GM19328 (cell line): ENCODE data around the gene GJA10.

ENCODE experiments used
- ATAC-seq: cut with Tn5 transposase; IDR thresholded peaks from one replicate; pipeline ENCODE4 v1.9.1; 2021; ENCODE audit warnings: mild to moderate bottlenecking, moderate library complexity; ENCODE audit not compliant: unreplicated experiment

Gene GJA10

DNA sequence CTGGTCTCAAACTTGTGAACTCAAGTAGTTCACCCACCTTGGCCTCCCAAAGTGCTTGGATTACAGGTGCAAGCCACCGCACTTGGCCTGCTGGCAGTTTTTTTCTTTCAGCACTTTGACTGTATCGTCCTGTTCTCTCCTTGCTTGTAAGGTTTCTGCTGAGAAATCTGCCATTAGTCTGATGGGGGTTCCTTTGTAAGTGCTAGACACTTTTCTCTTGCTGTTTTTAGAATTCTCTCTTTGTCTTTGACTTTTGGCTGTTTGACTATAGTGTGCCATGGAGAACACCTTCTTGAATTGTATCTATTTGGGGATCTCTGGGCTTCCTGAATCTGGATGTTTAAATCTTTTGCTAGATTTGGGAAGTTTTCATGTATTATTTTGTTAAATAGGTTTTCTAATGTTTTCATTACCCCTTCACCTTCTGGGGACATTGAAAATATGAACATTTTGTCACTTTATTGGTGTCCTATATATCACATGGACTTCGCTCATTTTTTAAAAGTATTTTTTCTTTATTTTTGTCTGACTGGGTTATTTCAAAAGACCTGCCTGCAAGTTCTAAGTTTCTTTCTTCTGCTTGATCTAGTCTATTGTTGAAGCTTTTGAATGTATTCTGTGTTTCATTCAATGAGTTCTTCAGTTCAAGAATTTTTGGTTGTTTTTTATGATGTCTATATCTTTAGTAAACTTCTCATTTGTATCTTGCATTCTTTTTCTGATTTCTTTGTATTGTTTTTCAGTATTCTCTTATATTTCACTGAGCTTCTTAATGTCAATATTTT, 22.1 kb downstream of the GJA10 start:
- no peak for ATAC-seq

DNA sequence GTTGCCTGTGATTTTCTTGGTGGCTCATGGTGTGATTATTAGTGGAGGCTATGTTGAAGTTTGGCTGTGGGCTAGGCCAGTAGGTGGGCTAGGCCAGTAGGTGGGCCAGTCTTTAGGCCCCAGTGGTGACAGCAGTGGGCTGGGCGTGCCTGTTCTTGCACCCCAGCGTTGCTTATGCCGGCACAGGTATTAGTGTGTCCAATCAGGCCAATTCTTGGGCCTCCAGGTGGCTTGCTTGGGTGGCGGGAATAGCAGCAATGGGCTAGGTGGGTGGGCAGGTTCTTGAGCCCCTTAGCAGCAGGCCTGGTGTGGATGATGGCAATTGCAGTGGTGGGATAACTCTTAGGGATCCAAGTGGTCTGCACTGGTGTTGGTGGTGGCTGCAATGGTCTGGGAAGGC, 22.9 kb downstream of the GJA10 start:
- no peak for ATAC-seq

DNA sequence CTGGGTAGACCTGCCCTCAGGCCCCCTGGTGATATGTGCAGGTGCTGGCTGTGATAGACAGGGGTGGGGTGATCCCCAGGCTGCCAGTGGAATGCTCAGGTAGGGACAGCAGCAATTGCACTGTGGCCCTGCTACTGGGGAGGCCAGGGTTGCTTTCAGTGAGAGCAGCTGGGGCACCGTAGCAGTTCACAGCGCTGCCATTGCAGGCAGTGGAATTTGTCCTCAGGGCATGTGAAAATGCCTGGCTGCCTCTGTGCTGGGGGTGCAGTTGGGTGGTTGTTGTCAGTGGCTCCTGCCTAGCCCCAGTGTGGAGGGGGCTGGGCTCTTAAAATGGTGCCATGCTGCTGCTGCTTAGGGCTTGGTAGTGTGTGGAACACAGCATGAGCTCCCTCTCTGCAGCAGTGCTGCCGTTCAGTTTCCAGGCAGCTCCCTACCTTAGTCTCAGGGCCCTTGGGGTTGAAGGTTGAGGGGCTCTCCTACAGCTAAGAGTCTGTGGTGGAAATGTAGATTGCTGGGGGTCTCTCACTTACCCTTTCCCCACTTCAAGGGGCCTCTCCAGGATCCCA, 23.6 kb downstream of the GJA10 start:
- no peak for ATAC-seq

DNA sequence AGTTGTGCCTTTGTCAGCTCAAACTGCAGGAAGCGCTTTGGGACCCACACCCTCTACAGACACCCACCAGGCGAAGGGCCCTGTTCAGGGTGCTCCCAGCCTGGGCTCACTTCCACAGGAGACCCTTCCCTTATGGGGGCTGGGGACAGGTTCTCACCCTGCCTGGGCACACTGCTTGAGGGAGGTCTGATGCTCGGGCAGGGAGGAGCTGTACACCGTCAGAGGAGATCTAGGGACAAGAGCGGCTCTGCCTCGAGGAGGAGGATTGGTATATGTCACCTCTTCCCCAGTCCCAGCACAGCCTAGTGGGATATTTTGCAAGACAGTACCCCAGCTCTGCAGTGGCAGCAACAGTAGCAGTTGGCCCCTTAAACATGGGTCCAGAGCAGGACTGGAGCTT, 26.9 kb downstream of the GJA10 start:
- ATAC-seq, result no peak

DNA sequence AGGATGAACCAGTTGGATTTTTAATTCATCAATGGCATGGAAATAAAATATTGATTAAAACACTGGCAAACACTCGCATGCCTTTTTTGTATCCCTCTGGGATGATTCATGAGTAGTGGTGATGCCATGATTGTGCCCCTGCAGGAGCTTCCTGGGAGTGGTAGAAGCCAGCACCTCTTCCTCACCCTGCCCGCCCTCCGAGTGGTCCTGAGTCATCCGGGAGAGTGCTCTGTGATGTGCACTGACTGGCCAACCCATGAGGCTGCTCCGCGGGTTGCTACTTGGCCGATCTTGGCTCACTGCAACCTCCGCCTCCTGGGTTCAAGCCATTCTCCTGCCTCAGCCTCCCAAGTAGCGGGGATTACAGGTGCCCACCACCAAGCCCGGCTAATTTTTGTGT, 27.4 kb downstream of the GJA10 start:
- ATAC-seq, result no peak

DNA sequence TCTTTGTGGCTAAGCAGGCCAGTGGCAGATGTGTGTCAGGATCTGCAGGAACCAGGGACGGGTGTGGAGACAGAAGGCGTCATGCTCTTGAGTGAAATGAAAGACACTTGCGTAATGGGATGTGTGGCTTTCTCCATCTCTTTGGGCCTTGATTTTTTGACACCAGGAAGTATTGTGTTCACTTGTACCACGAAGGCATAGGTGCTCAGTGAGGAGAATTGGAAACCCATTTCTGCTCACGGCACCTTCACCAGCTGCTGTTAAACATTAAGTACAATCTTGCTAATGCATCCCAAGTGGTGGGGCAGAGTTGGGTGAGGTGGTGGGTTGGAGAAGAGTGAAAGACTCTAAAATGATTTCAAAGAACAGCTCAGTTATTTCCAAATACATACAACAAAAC, 30.0 kb downstream of the GJA10 start:
- ATAC-seq, result no peak

DNA sequence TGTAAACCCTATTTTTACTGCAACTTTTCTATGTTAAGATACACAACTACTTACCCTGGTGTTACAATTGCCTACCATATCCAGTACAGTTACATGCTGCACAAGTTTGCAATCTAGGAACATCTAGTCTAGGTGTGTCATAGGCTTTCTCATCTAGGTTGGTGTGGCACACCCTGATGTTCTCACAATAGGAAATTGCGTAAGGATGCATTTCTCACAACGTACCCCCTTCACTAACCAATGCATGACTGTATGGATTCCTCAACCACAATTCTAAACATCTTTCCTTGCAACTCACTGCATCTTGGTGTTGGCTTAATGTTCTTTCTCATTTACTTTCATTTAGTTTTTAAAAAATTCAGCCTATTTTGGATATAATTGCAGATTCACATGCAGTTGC, 31.6 kb downstream of the GJA10 start:
- ATAC-seq, result no peak

DNA sequence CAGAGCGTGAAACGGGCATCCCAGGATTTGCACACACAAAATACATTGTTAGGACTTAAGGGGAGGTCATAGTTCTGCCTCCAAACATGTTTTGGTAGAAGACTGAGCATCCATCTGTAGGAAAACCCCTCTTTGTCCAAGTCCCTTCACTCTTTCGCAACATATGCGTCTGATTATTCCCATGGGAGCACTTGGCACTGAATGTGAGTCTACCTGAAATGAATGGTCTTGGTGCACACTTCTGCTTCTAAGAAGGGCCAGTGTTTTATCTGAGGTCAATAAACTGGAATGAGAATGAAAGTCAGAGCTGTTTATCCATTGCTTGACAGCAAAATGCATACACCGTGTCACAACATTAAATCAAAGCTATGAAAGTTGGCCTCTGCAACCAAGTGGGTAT, 33.0 kb downstream of the GJA10 start:
- no peak for ATAC-seq

DNA sequence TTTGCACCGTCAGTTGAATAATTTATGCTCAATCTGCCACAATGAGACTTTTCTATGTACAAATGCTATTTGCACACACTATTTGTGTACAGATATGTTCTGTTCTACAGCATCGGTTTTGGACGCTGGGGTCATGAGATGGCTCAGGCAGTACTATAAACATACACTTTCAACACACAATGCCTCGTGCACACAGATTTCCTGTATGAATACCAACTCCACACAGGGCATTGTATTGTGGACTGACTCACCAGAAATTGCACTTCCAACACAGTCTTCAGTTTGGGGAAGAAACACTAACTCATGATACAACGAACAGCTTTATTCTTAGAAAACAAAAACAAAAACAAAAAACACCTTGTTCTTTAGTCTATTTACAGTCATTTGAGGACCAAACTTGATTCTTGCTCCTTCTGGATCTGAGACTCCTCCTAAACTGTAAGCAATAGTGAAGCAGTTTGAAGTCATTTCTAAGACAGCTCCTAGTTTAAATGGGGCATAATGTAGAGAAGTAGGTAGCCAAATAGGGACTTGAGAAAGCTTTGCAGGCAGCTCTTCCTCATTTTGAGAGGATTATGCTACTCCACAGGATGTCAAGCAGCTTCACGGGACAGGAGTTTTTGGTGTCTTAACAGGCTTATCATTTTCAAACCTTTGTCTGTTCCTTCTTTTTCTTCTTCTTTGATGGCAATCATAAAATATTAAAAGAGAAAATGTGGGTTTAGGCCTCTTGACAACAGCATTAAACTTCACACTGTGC, 33.7 kb downstream of the GJA10 start:
- ATAC-seq, result no peak

DNA sequence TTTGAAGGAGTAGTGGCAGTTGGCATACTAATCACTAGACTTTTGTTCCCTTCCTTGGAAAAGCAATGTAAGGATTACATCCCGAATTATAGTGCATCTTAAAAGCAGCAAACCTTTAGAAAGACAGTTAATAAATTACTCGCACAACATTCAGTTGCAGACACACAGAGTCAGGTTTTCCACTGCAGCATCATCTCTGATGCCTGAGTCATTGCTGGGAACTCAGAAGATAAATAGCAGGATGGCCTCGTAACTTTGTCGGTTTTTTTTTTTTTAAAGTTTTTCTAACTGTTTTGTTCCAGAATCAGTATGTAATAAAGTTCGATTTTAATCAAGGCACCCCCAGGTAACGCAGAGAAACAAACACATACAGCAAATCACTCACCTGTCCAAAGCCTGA, 34.3 kb downstream of the GJA10 start:
- no peak for ATAC-seq

DNA sequence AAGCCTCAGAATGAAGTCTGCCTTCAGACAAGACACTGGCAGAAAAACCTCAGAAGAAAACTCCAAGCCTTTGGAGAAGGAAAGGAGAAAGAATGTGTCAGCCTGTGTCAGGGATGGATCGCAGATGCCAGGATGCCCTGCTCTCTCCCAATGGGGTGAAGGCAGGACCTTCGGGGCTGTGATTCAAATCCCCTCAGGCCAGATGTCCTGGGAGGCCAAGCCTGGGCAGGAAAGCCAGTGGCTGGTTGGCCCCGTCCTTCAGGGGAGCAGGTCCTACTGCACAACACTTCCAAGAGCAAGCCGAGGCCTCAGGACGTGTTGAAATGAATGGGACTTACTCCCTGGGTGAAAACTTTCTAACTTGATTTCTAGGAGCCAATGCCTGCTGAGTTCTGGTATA, 36.5 kb downstream of the GJA10 start:
- ATAC-seq, result no peak

DNA sequence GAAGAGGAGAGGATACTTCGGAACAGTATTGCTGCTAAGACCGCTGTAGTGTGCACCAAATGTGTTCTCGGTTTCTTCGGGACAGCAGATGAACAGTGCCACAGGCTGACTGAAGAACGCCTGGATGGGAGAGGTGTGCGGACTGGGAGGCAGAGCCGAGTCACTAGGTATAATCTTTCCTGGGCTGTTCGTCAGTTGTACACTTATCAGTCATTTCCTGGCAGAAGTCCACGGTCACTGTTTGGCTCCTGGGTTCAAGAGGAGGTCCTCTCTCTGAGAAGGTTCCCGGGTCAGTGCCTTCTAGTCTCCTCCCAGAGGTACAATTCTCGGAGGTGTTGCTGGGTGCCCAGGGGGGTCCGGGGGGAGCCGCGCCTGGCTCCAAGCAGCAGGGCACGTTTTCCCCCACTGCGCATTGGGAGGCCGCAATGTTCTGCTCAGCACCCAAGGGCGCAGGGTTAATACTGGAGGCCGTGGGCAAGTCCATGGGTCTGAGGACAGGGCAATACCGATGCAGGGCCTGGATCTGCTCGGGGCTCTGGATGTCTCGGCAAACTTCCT, 38.1 kb downstream of the GJA10 start:
- no peak for ATAC-seq

DNA sequence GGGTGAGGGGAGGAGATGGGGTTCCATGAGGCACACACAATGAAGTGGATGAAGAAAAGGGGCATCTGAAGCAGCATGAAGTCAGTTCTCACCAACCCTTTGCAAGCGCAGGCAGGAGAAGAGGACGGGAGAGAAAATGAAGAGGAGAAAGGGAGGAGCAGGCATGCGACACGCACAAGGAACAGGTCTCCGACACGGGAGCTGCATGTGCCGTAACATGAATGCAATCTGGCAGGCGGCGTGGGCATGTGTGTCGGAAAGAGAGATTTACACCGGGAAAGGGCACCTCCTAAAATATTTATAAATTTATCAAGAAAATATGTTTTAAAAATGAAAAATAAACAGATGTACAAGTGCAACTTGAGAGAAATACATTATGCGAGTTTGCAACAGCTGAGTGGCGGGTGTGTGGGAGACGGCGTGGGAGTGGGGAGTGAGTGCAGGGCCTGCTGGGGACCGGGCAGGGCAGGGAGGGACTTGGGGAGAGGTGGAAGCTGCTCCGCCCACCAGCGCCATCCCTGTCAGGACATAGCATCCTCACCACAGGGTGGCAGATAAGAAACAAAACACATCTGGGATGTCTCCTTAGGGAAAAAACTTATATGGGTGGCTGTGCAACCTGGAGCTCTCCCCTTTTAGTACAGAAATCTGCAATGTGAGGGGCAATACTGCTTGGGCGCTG, 40.6 kb downstream of the GJA10 start:
- no peak for ATAC-seq

DNA sequence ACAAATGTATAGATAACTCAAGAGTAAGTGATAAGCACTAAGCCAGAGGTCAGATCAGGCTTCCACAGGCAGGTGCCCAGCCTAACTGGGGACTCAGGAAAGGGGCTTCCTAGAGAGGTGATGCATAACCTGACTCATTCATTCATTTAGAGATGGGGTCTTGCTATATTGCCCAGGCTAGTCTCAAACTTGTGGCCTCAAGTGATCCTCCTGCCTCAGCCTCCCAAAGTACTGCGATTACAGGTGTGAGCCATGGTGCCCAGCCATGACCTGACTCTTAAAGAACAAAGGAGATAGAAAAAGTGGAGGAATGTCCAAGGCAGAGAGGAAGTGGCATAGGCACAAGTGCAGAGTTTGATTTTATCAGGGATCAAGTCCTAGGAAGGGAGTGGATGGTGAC, 41.9 kb downstream of the GJA10 start:
- no peak for ATAC-seq

DNA sequence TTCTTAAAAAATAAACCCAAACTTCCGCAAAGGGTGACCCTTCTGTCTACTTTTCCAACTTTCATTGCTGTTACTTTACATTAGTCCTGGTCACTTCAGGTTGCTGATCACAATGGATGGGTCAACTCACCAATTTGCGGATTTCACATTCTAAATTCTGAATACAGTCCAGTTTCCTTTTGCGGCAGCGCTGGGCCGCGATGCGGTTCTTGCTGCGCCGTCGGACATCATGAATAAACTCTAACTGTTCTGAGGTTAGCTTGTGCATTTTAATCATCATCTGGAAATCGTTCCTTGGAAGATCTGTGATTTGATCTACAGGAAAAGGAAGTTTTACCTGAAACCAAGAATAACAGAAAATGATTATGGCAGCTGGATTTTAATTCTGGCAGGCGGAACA, 43.7 kb downstream of the GJA10 start:
- no peak for ATAC-seq

DNA sequence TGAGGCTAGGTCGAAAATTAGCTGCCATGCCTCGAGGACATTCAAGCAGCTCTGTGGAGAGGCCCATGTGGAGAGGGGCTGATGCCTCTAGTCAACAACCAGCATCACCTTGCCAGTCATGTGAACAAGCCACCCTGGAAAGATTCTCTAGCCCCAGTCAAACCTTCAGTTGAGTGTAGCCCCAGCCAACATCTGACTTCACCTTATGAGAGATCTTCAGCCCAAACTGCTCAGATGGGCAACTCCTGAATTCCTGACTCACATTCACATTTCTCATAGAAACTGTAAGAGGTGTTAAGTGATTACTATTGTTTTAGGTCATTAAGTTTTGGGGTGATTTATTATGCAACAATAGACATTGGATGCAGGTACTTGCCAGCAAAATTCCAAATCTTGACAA, 44.9 kb downstream of the GJA10 start:
- no peak for ATAC-seq

DNA sequence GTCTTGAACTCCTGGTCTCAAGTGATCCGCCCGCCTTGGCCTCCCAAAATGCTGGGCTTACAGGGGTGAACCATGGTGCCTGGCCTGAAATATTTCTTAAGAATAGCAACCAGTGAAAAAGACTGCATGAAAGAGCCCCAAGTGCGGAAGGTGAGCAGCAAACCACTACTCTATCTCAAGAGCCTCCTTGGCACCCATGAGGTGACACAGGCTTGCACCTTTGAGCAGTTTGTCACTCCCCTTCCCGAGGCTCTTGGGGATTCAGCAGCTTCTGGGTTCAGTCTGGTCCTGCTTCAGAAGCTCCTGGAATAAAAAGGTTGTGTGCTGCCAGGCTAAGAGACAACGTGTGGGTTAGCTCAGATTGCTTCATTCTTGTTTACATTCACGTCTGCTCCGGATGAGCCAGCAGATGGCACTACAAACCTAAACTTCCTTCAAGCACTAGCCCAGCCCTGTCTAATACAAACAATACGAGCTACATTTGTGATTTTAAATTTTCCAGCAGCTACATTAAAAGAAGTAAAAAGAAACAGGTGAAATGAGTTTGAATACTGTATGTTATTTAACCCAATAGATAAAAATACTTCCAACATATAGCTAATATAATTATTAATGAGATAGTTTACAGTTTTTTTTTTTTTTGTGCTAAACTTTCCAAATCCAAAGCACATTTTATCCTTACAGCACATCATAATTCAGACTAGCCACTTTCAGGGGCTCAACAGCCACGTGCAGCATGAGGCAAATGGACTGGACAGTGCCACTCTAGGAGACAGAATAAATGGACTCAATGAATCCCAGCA, 46.2 kb downstream of the GJA10 start:
- ATAC-seq, result peak; percentile 61

DNA sequence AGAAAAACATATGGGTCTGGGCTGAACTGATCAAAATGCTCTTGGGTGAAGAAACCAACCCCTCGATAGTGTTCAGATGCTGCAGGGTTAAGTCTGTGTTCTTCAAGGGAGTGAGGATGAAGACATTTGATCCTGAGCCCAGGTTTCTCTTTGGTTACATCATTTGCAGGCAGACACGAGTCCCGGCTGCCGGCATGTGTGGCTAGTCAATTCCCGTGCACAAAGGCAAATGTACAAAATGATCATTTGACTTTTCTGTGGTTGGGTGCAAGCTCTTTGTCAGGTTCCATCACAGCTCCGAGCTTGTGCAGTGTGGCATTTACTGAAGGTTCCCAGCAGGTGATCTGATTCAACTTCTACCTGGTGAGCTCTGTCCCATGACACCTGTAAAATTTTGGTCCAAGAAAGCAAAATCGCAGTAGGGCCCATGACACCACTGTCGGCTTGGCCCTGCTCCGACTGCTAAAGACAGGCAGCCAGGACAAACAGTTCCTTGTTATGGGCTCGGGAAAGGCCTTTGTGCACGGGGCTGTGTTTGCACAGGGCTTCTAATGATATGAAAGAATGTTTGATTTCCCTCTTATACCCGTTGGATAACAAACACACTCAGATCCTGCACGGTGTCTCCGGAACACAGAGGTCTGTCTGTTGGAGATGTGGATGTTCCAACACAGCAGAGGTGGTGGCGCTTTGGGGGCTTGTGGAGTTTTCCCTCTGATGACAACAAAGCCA, 46.9 kb downstream of the GJA10 start:
- ATAC-seq, result no peak

DNA sequence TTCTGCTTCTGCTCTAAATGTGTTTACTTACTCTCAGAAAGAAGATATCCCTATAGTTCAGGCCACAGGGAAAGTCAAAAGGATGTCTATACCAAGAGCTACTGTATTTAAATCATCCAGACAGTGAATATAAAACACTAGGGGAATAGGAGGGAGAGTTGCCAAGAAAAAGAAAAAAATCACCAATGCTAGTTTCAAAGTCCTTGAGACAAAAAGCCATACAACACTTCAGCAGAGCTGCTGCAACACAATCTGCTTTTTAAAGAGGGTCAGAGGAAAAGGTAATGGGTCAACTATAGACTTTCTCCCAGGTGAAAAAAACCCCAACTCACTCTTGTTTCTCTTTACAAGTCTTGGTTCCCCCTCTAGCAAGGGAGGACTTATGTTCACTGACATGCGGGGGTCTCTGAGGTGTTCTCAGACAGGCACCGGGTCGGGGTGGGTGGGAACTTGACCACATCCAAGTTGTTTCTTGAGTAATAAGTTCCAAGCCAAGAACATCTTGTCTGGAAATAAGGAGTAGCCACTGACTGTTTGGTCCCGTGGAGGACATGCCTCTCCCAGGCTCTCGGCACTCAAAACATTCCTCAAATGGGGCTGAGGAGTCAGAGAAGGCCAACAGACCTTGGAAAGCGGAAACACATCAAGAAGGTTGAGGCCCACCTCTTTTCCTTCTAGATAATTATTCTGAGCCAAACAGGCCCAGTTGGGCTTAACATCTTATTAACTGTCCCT, 47.7 kb downstream of the GJA10 start:
- ATAC-seq, result no peak
